NCI-H774 (cell line): ENCODE data around the gene AIF1.

Source experiments
- DNase-seq: peaks from one replicate; lab custom pipeline; 2025; lab: John Stamatoyannopoulos, UW

The AIF1 gene

GRCh38 chr6:31620586-31621319, 5.7 kb downstream of the AIF1 start, which contains the start of gene PRRC2A:
PRRC2A (plus strand) TSS chr6:31620715; CDS start chr6:31622790, 2,075 bp downstream.
- peak; percentile 82 for DNase-seq

GRCh38 chr6:31621320-31621939, 6.4 kb downstream of the AIF1 start:
- DNase-seq = no peak

GRCh38 chr6:31621991-31622390, 7.0 kb downstream of the AIF1 start:
- no peak for DNase-seq

- no peak for DNase-seq
Observed at GRCh38 chr6:31622684-31623091, 7.7 kb downstream of the AIF1 start.

GRCh38 chr6:31624070-31624469, 9.0 kb downstream of the AIF1 start:
- no peak for DNase-seq

GRCh38 chr6:31626952-31627351, 11.9 kb downstream of the AIF1 start:
- DNase-seq = no peak

- DNase-seq = no peak
Observed at GRCh38 chr6:31627690-31628287, 12.8 kb downstream of the AIF1 start.

- no peak for DNase-seq
Observed at GRCh38 chr6:31629014-31629413, 14.0 kb downstream of the AIF1 start.

- no peak for DNase-seq
Observed at GRCh38 chr6:31630177-31630934, 15.3 kb downstream of the AIF1 start.

- DNase-seq = no peak
Observed at GRCh38 chr6:31631209-31631608, 16.2 kb downstream of the AIF1 start.

GRCh38 chr6:31631681-31632278, 16.7 kb downstream of the AIF1 start:
- no peak for DNase-seq

GRCh38 chr6:31632279-31632946, 17.4 kb downstream of the AIF1 start:
- no peak for DNase-seq

- DNase-seq = no peak
Observed at GRCh38 chr6:31633447-31633846, 18.4 kb downstream of the AIF1 start.

GRCh38 chr6:31634131-31634530, 19.1 kb downstream of the AIF1 start:
- DNase-seq = no peak

- DNase-seq = no peak
Observed at GRCh38 chr6:31634969-31635575, 20.0 kb downstream of the AIF1 start.

- DNase-seq = no peak
Observed at GRCh38 chr6:31636698-31637596, 21.9 kb downstream of the AIF1 start.

GRCh38 chr6:31639043-31639442, 24.0 kb downstream of the AIF1 start:
- DNase-seq = no peak

- DNase-seq = no peak
Observed at GRCh38 chr6:31639449-31639861, 24.4 kb downstream of the AIF1 start.

- DNase-seq = no peak
Observed at GRCh38 chr6:31640612-31641011, 25.6 kb downstream of the AIF1 start.

- no peak for DNase-seq
Observed at GRCh38 chr6:31641370-31641769, 26.3 kb downstream of the AIF1 start.
